Measurements from ENCODE around the gene PDE2A.

Gene PDE2A

GRCh38 chr11:72543849-72544542 lies 130.2 kb downstream of the PDE2A start:
- no peak for DNase-seq (ENCODE audit: low read depth)

- no peak for DNase-seq (ENCODE audit: low read depth)
Measured at GRCh38 chr11:72541257-72541974, 132.8 kb downstream of the PDE2A start.

- no peak for DNase-seq (ENCODE audit: low read depth)
Measured at GRCh38 chr11:72537051-72537450, 137.2 kb downstream of the PDE2A start.

- DNase-seq (ENCODE audit: low read depth), result no peak
Measured at GRCh38 chr11:72535194-72535547, 139.1 kb downstream of the PDE2A start.

- no peak for DNase-seq (ENCODE audit: low read depth)
Measured at GRCh38 chr11:72534371-72535193, 139.6 kb downstream of the PDE2A start.

GRCh38 chr11:72529068-72529467 lies 145.2 kb downstream of the PDE2A start:
- DNase-seq (ENCODE audit: low read depth), result no peak

- DNase-seq (ENCODE audit: low read depth), result no peak
Measured at GRCh38 chr11:72528121-72528520, 146.1 kb downstream of the PDE2A start.
